ENCODE measurements around the gene TFAP2A.

DNA sequence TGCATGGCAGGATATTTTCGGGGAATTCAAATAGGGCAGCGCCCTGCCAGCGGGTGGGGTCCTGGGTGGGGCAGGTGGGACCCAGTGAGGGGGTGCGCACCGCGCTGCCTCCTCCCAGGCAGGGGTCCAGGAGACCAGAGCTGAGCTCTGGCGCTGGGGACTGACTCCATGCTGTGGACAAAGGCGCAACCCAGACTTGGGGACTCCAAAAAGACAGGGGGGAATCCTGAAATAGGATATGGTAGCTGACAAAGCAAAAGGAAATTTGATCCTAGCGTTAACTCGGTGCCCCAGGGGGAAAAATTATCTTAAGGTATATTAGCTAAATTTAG lies 23.6 kb downstream of the TFAP2A start:
- TF ChIP-seq, protein P1, sequence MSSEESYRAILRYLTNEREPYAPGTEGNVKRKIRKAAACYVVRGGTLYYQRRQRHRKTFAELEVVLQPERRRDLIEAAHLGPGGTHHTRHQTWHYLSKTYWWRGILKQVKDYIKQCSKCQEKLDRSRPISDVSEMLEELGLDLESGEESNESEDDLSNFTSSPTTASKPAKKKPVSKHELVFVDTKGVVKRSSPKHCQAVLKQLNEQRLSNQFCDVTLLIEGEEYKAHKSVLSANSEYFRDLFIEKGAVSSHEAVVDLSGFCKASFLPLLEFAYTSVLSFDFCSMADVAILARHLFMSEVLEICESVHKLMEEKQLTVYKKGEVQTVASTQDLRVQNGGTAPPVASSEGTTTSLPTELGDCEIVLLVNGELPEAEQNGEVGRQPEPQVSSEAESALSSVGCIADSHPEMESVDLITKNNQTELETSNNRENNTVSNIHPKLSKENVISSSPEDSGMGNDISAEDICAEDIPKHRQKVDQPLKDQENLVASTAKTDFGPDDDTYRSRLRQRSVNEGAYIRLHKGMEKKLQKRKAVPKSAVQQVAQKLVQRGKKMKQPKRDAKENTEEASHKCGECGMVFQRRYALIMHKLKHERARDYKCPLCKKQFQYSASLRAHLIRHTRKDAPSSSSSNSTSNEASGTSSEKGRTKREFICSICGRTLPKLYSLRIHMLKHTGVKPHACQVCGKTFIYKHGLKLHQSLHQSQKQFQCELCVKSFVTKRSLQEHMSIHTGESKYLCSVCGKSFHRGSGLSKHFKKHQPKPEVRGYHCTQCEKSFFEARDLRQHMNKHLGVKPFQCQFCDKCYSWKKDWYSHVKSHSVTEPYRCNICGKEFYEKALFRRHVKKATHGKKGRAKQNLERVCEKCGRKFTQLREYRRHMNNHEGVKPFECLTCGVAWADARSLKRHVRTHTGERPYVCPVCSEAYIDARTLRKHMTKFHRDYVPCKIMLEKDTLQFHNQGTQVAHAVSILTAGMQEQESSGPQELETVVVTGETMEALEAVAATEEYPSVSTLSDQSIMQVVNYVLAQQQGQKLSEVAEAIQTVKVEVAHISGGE (tag by site-specific recombination; conservative IDR thresholded peaks at IDR 0.05; ENCODE audit: low read depth): no peak
- TF ChIP-seq, protein P2, sequence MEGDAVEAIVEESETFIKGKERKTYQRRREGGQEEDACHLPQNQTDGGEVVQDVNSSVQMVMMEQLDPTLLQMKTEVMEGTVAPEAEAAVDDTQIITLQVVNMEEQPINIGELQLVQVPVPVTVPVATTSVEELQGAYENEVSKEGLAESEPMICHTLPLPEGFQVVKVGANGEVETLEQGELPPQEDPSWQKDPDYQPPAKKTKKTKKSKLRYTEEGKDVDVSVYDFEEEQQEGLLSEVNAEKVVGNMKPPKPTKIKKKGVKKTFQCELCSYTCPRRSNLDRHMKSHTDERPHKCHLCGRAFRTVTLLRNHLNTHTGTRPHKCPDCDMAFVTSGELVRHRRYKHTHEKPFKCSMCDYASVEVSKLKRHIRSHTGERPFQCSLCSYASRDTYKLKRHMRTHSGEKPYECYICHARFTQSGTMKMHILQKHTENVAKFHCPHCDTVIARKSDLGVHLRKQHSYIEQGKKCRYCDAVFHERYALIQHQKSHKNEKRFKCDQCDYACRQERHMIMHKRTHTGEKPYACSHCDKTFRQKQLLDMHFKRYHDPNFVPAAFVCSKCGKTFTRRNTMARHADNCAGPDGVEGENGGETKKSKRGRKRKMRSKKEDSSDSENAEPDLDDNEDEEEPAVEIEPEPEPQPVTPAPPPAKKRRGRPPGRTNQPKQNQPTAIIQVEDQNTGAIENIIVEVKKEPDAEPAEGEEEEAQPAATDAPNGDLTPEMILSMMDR (tag by site-specific recombination; IDR thresholded peaks at IDR 0.05): no peak
- TF ChIP-seq, protein P3, sequence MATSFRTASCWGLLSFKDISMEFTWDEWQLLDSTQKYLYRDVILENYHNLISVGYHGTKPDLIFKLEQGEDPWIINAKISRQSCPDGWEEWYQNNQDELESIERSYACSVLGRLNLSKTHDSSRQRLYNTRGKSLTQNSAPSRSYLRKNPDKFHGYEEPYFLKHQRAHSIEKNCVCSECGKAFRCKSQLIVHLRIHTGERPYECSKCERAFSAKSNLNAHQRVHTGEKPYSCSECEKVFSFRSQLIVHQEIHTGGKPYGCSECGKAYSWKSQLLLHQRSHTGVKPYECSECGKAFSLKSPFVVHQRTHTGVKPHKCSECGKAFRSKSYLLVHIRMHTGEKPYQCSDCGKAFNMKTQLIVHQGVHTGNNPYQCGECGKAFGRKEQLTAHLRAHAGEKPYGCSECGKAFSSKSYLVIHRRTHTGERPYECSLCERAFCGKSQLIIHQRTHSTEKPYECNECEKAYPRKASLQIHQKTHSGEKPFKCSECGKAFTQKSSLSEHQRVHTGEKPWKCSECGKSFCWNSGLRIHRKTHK (tag by site-specific recombination; IDR thresholded peaks at IDR 0.05): no peak

Measured in HEK293 (cell line).